Kidney (tissue), 14 donors: ENCODE results near the gene SLC66A1. TPM values are rescaled to one million over a fixed set of nuclear protein-coding genes. Genes with fewer than 3 reads are reported as not detected.

ENCODE experiments used
- DNase-seq, 5 donors: peaks; one replicate each; pipeline ENCODE4 v3.0.0-alpha.2; 2013 to 2020
- FAIRE-seq: peaks from 2 replicates; lab custom pipeline; 2012; peaks lifted over from hg19 to GRCh38; lab: Jason Lieb, UNC
- H3K27ac ChIP-seq, 2 donors: one replicate each; pipeline ENCODE4 v1.7.0; 2013; ENCODE audit warnings: low read depth in 2 of 2, low read length in 2 of 2, inconsistent platforms in 1 of 2
- H3K27me3 ChIP-seq: one replicate; pipeline ENCODE4 v1.7.1; 2013; ENCODE audit warnings: low read length, inconsistent platforms; ENCODE audit not compliant: control insufficient read depth, insufficient read depth
- H3K36me3 ChIP-seq, 3 donors: one replicate each; pipeline versions ENCODE4 v1.7.0 to v1.7.1; 2013; ENCODE audit warnings: low read length in 3 of 3, control low read depth in 1 of 3, inconsistent platforms in 1 of 3; ENCODE audit not compliant: insufficient read depth in 3 of 3, control insufficient read depth in 2 of 3
- H3K4me1 ChIP-seq, 3 donors: one replicate each; pipeline versions ENCODE4 v1.7.0 to v1.7.1; 2013; ENCODE audit warnings: low read length in 3 of 3, inconsistent platforms in 1 of 3, low read depth in 1 of 3; ENCODE audit not compliant: control insufficient read depth in 2 of 3, insufficient read depth in 2 of 3
- H3K4me3 ChIP-seq, 3 donors: one replicate each; pipeline versions ENCODE4 v1.7.0 to v1.8.1; 2013; ENCODE audit warnings: low read length in 3 of 3, control low read depth in 1 of 3, inconsistent platforms in 1 of 3
- H3K9ac ChIP-seq, 3 donors: one replicate each; pipeline versions ENCODE4 v1.7.0 to v1.7.1; 2013; ENCODE audit warnings: low read length in 3 of 3, control low read depth in 1 of 3, inconsistent platforms in 1 of 3
- H3K9me3 ChIP-seq, 3 donors: one replicate each; pipeline versions ENCODE4 v1.7.0 to v1.7.1; 2013; ENCODE audit warnings: low read length in 3 of 3, control low read depth in 1 of 3, inconsistent platforms in 1 of 3; ENCODE audit not compliant: control insufficient read depth in 2 of 3, insufficient read depth in 1 of 3
- CTCF ChIP-seq: IDR thresholded peaks from 3 replicates; pipeline ENCODE4 v1.5.1; 2012; ENCODE audit warnings: mild to moderate bottlenecking, moderate library complexity, borderline replicate concordance; ENCODE audit not compliant: insufficient read depth; ENCODE audit errors: extremely low read depth
- intact Hi-C: fragments of 100-400 bp; cut with DNase I; formaldehyde crosslinking; loops from one replicate; pipeline ENCODE4 v1.11.1; 2022
- polyA plus RNA-seq: library from polyadenylated mRNA; stranded (reverse); fragments of 350-450 nt; fragmentation: Illumina TruSeq; extraction: RNeasy Lipid Tissue Mini Kit (QIAGEN cat#74804); gene quantifications from one replicate; pipeline ENCODE4 v1.2.3, GENCODE V29; 2014; ENCODE audit warnings: low read depth, low replicate concordance; ENCODE audit not compliant: insufficient read depth
- total RNA-seq: library from RNA; stranded (reverse); fragmentation: NEBNext Ultra II Directional; extraction: Animal tissue kit (Norgen Biotek cat#: 25700); gene quantifications from one replicate; pipeline ENCODE4 v1.2.1, GENCODE V29; 2021
- donor health status: control.
- donor health status: control.
- donor health status: control.
- donor health status: control.
- donor health status: control.
- donor health status: DM: yes; HTN: yes; CAD: no.
- donor health status: Normal renal cell carcinoma (clear cell type).

The SLC66A1 gene
- total and polyA plus RNA-seq, 2 donors from 2014 or later = 12.2 to 14.7 TPM

DNA sequence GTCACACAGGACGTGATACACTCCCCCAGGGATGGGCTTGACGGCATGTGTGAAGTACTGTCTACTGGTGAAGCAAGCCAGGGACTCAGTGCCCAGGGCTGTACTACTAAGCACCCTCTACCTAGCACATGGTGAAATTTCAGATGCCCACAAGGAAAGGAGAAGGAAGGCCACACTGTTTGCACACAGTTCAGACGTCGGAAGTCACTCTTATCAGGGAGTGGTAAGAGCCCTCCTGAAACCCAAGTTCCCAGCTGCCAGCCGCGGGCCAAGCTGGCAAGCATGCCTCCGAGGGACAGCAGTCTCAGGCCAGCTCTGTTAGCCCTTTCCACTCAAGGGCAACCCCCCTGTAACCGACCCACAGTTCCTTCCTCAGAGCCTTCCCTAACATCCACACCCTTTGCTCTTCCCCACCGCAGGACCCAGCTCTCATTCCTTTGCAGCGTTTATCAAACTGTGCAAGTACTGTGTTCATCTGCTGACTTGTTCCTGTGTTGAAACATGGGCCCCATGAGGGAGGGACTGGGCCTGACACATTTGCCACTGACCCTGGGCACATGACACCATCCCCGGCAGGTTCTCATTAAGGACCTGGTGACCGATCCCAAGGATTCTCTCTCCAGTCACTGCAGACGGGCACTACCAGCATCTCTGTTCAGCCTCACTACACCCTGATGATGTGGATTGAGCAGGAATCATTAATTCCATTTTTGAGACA is 58.5 kb downstream of the SLC66A1 start:
- intact Hi-C loops = no loop called here
- H3K27ac ChIP-seq = no peak overlapping the region
- no peaks in the 10 kb centered on the region for H3K9me3 ChIP-seq
- H3K36me3 ChIP-seq = peaks cover 0 to 4% (median under 1%) of the 10 kb centered on the region in 3 donors
- FAIRE-seq (no peak), DNase-seq (no peak)
- H3K4me1 ChIP-seq = peaks cover 0 to 3% (median 2%) of the 10 kb centered on the region in 3 donors
- H3K4me3 ChIP-seq = no peak overlapping the region
- H3K9ac ChIP-seq = no peak overlapping the region
- TF ChIP-seq CTCF = no peak
- no peaks in the 10 kb centered on the region for H3K27me3 ChIP-seq

DNA sequence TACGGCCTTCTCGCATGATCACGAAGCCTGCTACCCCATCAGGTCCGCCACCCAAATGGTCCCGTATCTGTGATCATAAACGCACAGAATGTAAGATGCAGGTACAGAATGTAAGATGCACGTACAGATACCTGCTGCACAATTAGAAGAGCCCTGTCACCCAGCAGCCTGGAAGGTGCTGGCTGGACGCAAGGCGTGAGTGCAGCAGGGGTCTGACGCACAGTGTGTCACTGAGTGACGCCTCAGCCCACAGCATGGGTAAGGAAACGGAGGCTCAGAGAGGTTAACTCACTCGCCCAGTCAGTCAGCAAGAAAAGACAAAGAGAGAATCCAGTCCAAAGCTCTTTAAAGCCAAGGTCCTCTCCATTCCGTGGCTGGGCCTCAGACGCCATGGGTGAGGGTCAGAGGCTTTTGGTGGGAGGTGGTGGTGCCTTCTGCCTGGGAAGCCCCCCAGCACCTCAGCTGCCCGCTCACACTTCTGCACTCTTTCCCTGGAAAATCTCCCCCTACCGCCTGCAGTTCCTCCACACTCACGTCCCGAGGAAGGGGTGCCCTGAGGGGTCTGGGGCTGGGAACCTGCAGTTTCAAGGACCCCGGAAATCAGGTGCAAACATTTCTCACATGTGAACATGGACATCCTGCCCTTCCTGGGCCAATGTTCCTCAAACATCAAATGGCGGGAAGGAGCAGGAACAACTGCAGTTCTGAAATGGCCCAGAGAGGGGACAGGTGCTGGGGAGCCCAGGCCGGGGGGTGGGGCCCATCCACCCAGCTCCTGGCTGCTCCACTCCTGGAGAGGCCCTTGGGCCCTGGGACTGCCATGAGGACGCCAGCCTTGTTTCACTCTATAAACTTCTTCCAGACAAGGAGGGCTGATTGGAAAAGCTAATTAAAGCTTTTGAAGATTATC is 59.4 kb downstream of the SLC66A1 start:
- Histone ChIP-seq H3K27ac (no peak overlapping the region), H3K4me3 (no peak overlapping the region), H3K4me1 (peaks cover 0 to 3% (median 2%) of the 10 kb centered on the region in 3 donors), H3K27me3 (no peaks in the 10 kb centered on the region), H3K36me3 (peaks cover 0 to 4% (median 2%) of the 10 kb centered on the region in 3 donors), H3K9ac (no peak overlapping the region), H3K9me3 (no peaks in the 10 kb centered on the region)
- intact Hi-C loops = no loop called here
- no peak for TF ChIP-seq CTCF
- FAIRE-seq (no peak), DNase-seq (no peak)

DNA sequence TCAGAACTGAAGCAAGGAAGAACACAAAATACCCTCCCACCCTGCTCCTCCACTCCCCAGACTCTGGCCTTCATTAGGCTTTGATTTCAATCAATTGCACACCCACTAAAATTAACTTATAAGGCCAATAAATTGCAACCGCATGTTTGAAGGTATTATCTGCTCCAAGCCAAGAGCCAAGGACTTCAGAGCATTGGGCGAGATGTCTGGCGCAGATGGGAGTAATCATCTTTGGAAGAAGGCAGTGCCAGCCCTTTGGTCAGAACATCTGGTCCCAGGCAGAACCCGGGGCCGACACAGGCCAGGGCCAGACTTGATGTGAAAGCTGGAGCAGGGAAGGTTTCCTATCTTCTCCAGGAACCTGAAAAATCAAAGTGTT is 60.0 kb downstream of the SLC66A1 start:
- intact Hi-C loops = no loop called here

More for the DNA sequence above, 60.0 kb downstream of the SLC66A1 start:
- Histone ChIP-seq H3K27me3 (no peaks in the 10 kb centered on the region), H3K27ac (no peak overlapping the region), H3K4me3 (no peak overlapping the region), H3K9ac (no peak overlapping the region), H3K36me3 (peaks cover 0 to 6% (median 2%) of the 10 kb centered on the region in 3 donors), H3K4me1 (peaks cover 0 to 3% (median 2%) of the 10 kb centered on the region in 3 donors), H3K9me3 (no peaks in the 10 kb centered on the region)
- TF ChIP-seq CTCF = no peak
- DNase-seq (no peak), FAIRE-seq (no peak)
